Measurements from ENCODE around the gene CR1. TPM values are rescaled to one million over a fixed set of nuclear protein-coding genes. Genes with fewer than 3 reads are reported as not detected.
A peak's percentile ranks its signal among the peaks of the same experiment; 100 is the strongest.
"Not testable (repeated sequence)": the region's sequence is repeated elsewhere in the genome, so short reads cannot be mapped to it uniquely, and the experiment has no call there.

CR1 gene
- total RNA-seq, 2 experiments from 2014 or later = 0.02 to 0.05 TPM

DNA sequence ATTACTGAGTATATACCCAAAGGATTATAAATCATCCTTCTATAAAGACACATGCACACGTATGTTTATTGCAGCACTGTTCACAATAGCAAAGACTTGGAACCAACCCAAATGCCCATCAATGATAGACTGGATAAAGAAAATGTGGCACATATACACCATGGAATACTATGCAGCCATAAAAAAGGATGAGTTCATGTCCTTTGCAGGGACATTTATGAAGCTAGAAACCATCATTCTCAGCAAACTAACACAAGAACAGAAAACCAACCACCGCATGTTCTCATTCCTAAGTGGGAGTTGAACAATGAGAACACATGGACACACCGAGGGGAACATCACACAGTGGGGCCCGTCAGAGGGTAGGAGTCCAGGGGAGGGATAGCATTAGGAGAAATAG, 98.1 kb downstream of the CR1 start:
- DNase-seq; H3K9me3 Mint-ChIP-seq (ENCODE audit: low read depth); H3K4me3 Mint-ChIP-seq; intact Hi-C loops (cut with DNase I, micrococcal nuclease); H3K27ac Mint-ChIP-seq; CTCF ChIA-PET; ATAC-seq; H3K36me3 Mint-ChIP-seq (ENCODE audit: low read depth); POLR2A ChIA-PET; H3K4me1 Mint-ChIP-seq: not testable (repeated sequence)
- peaks cover 19% of the 10 kb centered on the region for H3K27me3 Mint-ChIP-seq

DNA sequence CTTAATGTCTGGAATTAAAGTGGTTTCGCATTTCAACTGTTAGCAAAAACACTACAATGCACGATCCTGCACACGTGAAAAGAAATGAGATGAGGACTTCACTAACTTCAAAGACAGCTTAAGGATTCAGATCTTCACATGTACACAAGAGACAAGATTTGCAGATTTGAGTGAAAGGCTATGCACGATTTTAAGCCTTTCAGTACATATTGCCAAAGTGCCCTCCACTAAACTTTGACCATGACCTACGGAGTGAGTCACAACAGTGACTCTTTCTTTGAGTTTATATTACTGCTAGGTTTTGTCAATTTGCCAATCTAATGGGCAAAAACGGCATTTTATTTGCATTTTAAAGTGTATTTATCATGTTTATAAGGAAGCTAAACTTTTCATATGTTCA, 107.8 kb downstream of the CR1 start:
- Mint-ChIP-seq H3K27ac (no peak overlapping the region), H3K4me1 (no peaks in the 10 kb centered on the region), H3K9me3 (ENCODE audit: low read depth) (no peaks in the 10 kb centered on the region), H3K36me3 (ENCODE audit: low read depth) (no peaks in the 10 kb centered on the region), H3K4me3 (no peak overlapping the region), H3K27me3 (no peaks in the 10 kb centered on the region)
- intact Hi-C loops (cut with DNase I, micrococcal nuclease) = no loop called here
- ATAC-seq (no peak), DNase-seq (no peak)
- ChIA-PET CTCF (no interaction called here), POLR2A (no interaction called here)

- Mint-ChIP-seq H3K27me3 (no peaks in the 10 kb centered on the region), H3K27ac (no peak overlapping the region), H3K36me3 (ENCODE audit: low read depth) (no peaks in the 10 kb centered on the region), H3K9me3 (ENCODE audit: low read depth) (no peaks in the 10 kb centered on the region), H3K4me1 (no peaks in the 10 kb centered on the region), H3K4me3 (no peak overlapping the region)
- intact Hi-C loops (cut with DNase I, micrococcal nuclease) = no loop called here
- ChIA-PET POLR2A (no interaction called here), CTCF (interaction anchor here (1.0 to 2.9 kb wide), 3 partner anchors 14 to 184 kb away, joined by 3 to 7 read pairs (median 7); no protein-coding TSS in a partner anchor)
- DNase-seq (no peak), ATAC-seq (no peak)
Measured at GRCh38 chr1:207605444-207606361, 109.7 kb downstream of the CR1 start.

DNA sequence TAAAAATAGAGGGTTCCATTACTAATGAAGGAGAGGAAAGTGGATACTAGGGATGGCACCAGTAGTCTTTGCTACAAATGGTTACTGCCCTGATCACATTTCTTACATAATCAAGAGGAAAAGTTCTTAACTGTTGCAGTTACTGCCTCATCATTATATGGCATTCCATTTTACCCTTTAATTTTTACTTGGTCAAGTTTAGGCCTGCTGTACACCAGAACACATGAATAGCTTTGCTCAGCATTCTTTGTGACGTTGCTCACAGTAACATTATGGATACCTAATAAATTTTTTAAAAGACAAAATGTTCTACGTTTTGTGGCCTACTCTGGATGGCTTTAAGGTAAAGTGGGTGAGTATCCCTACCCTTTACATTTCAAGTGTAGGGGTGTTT, 110.4 kb downstream of the CR1 start:
- no peak for DNase-seq
- Mint-ChIP-seq H3K36me3 (ENCODE audit: low read depth) (no peaks in the 10 kb centered on the region), H3K4me1 (no peaks in the 10 kb centered on the region), H3K9me3 (ENCODE audit: low read depth) (no peaks in the 10 kb centered on the region), H3K27me3 (no peaks in the 10 kb centered on the region), H3K4me3 (no peak overlapping the region), H3K27ac (no peak overlapping the region)
- POLR2A ChIA-PET = no interaction called here
- CTCF ChIA-PET = interaction anchor here (2.9 kb wide), 1 partner anchor 14 kb away, joined by 7 read pairs; no protein-coding TSS in a partner anchor
- intact Hi-C loops (cut with DNase I, micrococcal nuclease) = no loop called here
- ATAC-seq = no peak

GRCh38 chr1:207612762-207613161, 116.8 kb downstream of the CR1 start:
- Mint-ChIP-seq H3K27me3 (no peaks in the 10 kb centered on the region), H3K27ac (no peak overlapping the region), H3K9me3 (ENCODE audit: low read depth) (peaks cover 3% of the 10 kb centered on the region), H3K36me3 (ENCODE audit: low read depth) (no peaks in the 10 kb centered on the region), H3K4me3 (no peak overlapping the region), H3K4me1 (no peaks in the 10 kb centered on the region)
- no peak for DNase-seq
- intact Hi-C loops (cut with DNase I, micrococcal nuclease) = no loop called here
- ATAC-seq = no peak
- POLR2A ChIA-PET = no interaction called here
- CTCF ChIA-PET = interaction anchor here (1.0 kb wide), 1 partner anchor 17 kb away, joined by 3 read pairs; no protein-coding TSS in a partner anchor

DNA sequence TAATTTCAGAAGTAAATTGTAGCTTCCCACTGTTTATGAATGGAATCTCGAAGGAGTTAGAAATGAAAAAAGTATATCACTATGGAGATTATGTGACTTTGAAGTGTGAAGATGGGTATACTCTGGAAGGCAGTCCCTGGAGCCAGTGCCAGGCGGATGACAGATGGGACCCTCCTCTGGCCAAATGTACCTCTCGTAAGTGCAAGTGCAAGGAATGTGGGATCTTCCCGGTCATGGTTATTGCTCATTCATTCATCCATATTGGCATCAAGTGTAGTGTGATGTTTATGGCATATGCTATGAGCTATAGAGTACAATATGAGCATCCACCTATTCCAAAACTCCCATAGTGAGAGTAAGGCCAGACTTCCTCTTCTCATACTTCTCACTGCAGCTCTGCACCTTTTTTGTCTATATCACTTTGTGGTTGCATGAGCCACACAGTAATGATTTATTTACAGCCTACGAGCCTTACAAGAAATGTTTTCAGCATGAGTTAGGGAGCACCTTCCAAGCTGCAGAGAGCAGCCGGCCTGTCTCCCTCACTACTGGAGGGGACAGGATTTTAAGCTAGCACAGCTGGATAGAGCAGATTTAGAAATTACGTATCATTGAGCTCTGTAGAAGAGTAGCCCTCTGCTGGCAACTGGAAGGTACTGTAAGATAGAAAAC, 124.0 kb downstream of the CR1 start:
- Mint-ChIP-seq H3K4me1 (no peaks in the 10 kb centered on the region), H3K27me3 (no peaks in the 10 kb centered on the region), H3K4me3 (no peak overlapping the region), H3K27ac (no peak overlapping the region), H3K9me3 (ENCODE audit: low read depth) (no peaks in the 10 kb centered on the region), H3K36me3 (ENCODE audit: low read depth) (no peaks in the 10 kb centered on the region)
- intact Hi-C loops (cut with DNase I, micrococcal nuclease) = loop anchor here in 1 of 2 experiments (1.0 kb wide), 1 partner anchor 41 kb away; no protein-coding TSS in a partner anchor
- peak; percentile 14 for DNase-seq
- ChIA-PET POLR2A (interaction anchor here (0.6 kb wide), 1 partner anchor 10 kb away, joined by 3 read pairs; no protein-coding TSS in a partner anchor), CTCF (interaction anchor here (0.6 to 2.9 kb wide), 16 partner anchors 9 to 684 kb away, joined by 3 to 29 read pairs (median 4); partner anchors contain the start of gene CR1L)
- peak; percentile 90 for ATAC-seq

- no peaks in the 10 kb centered on the region for H3K4me1 Mint-ChIP-seq
- DNase-seq = no peak
- ChIA-PET CTCF (interaction anchor here (0.6 to 2.9 kb wide), 15 partner anchors 9 to 685 kb away, joined by 3 to 29 read pairs (median 5); no protein-coding TSS in a partner anchor), POLR2A (interaction anchor here (0.6 kb wide), 1 partner anchor 10 kb away, joined by 3 read pairs; no protein-coding TSS in a partner anchor)
- no peak overlapping the region for H3K4me3 Mint-ChIP-seq
- no peaks in the 10 kb centered on the region for H3K36me3 Mint-ChIP-seq (ENCODE audit: low read depth)
- ATAC-seq = no peak
- H3K9me3 Mint-ChIP-seq (ENCODE audit: low read depth) = no peaks in the 10 kb centered on the region
- no peaks in the 10 kb centered on the region for H3K27me3 Mint-ChIP-seq
- intact Hi-C loops (cut with DNase I, micrococcal nuclease) = loop anchor here in 1 of 2 experiments (1.0 kb wide), 1 partner anchor 41 kb away; no protein-coding TSS in a partner anchor
- no peak overlapping the region for H3K27ac Mint-ChIP-seq
Measured at GRCh38 chr1:207620543-207620893, 124.6 kb downstream of the CR1 start.

DNA sequence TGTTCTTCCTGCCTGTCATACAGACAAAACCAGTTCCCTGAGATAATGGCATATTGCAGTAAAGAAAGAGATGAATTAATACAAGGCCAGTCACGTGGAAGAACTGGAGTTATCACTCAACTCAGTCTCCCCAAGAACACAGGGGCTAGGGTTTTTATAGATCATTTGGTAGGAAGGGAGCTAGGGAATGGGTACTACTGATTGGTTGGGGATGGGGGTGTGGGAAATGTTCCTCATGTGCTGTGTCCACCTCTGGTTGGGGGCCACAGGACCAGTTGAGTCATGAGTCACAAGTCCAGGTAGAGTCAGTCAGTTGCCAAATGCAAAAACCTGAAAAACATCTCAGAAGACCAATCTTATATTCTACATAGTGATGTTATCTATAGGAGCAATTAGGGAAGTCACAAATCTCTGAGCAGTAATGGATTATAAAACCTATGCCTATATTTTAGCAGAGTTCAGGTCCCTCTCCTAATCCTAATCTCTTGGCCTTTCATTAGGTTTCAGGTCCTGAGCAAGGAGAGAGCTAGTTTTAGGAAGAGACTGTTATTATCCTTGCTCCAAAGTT, 129.6 kb downstream of the CR1 start:
- H3K4me1 Mint-ChIP-seq; CTCF ChIA-PET; H3K36me3 Mint-ChIP-seq (ENCODE audit: low read depth); H3K9me3 Mint-ChIP-seq (ENCODE audit: low read depth); H3K27me3 Mint-ChIP-seq; intact Hi-C loops (cut with DNase I, micrococcal nuclease); POLR2A ChIA-PET; ATAC-seq; H3K4me3 Mint-ChIP-seq; DNase-seq; H3K27ac Mint-ChIP-seq: not testable (repeated sequence)

DNA sequence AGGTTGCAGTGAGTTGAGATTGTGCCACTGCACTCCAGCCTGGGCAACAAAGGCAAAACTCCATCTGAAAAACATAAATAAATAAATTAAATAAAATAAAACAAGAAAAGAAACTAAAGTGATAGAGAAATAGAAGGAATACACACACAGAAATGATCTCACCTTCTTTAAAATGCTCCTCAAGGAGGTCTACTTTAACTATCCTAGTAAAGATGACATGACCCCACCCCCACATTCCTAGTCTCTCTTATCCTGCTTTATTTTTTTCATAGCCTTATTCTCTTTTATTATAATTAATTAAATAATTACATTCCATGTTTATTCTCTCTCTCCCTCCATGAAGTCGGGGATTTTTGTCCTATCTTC, 131.0 kb downstream of the CR1 start:
- H3K36me3 Mint-ChIP-seq (ENCODE audit: low read depth) = no peaks in the 10 kb centered on the region
- no peak overlapping the region for H3K4me3 Mint-ChIP-seq
- POLR2A ChIA-PET = no interaction called here

GRCh38 chr1:207627496-207627895, 131.5 kb downstream of the CR1 start:
- Mint-ChIP-seq H3K9me3 (ENCODE audit: low read depth) (no peaks in the 10 kb centered on the region), H3K27ac (no peak overlapping the region), H3K4me1 (no peaks in the 10 kb centered on the region), H3K36me3 (ENCODE audit: low read depth) (no peaks in the 10 kb centered on the region), H3K27me3 (no peaks in the 10 kb centered on the region), H3K4me3 (no peak overlapping the region)
- ATAC-seq = no peak
- intact Hi-C loops (cut with DNase I, micrococcal nuclease) = no loop called here
- POLR2A ChIA-PET = no interaction called here
- no peak for DNase-seq
- CTCF ChIA-PET = interaction anchor here (3.6 kb wide), 1 partner anchor 8 kb away, joined by 18 read pairs; no protein-coding TSS in a partner anchor

More for the DNA sequence above, 131.0 kb downstream of the CR1 start:
- H3K9me3 Mint-ChIP-seq (ENCODE audit: low read depth) = no peaks in the 10 kb centered on the region
- DNase-seq (no peak), ATAC-seq (no peak)
- intact Hi-C loops (cut with DNase I, micrococcal nuclease) = no loop called here
- no peak overlapping the region for H3K27ac Mint-ChIP-seq
- H3K4me1 Mint-ChIP-seq = no peaks in the 10 kb centered on the region
- H3K27me3 Mint-ChIP-seq = no peaks in the 10 kb centered on the region
- CTCF ChIA-PET = no interaction called here

DNA sequence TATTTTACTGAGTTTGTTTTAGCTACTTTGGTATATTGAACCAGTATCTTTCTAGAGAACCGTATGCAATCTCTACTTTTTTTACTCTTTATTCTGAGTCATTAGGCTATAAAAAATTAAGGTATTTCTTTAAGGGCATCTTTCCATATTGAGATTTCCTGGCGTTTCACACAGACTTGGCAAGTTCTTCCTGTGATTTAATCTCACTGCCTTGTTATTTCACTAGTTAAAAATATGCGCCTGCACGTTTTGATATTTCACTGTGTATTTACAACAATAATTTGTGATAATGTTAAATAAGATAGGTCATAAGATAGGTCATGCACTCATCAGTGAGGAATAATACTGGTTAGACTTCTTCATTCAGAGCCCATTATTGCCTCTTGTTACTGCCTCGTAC, 132.8 kb downstream of the CR1 start:
- intact Hi-C loops (cut with DNase I, micrococcal nuclease) = no loop called here
- ATAC-seq (no peak), DNase-seq (no peak)
- Mint-ChIP-seq H3K9me3 (ENCODE audit: low read depth) (no peaks in the 10 kb centered on the region), H3K36me3 (ENCODE audit: low read depth) (no peaks in the 10 kb centered on the region), H3K4me1 (no peaks in the 10 kb centered on the region), H3K4me3 (no peak overlapping the region), H3K27me3 (peaks cover 3% of the 10 kb centered on the region), H3K27ac (no peak overlapping the region)
- ChIA-PET CTCF (interaction anchor here (1.3 to 3.6 kb wide), 2 partner anchors 9 to 169 kb away, joined by 3 to 18 read pairs; no protein-coding TSS in a partner anchor), POLR2A (no interaction called here)
